GM18502 (cell line): Measurements from ENCODE around the gene BIK.
A peak's percentile ranks its signal among the peaks of the same experiment; 100 is the strongest.
"Not testable (repeated sequence)": the region's sequence is repeated elsewhere in the genome, so short reads cannot be mapped to it uniquely, and the experiment has no call there.

ENCODE experiments used
- ATAC-seq: cut with Tn5 transposase; IDR thresholded peaks from one replicate; pipeline ENCODE4 v1.9.1; 2021; ENCODE audit warnings: mild to moderate bottlenecking; ENCODE audit not compliant: unreplicated experiment, poor library complexity

The BIK gene

DNA sequence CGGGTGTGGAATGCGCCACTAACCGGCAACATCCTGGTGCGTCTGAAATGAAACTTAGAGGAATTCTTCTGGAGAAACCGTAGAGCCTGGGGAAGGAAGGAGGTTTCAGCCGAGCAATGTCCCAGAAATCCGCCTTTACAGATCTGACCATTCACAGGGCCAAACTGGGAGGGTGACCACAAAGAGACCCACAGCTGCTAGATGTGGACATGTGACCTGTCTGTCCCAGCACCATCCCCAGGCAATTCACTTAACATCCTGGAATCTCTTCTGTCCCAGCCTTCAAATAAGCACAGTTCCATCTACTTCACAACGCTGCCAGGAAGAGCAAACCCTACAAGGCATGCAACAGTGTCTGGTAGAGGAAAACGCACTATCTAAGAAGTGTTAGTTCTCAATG, 22.9 kb downstream of the BIK start:
- no peak for ATAC-seq

DNA sequence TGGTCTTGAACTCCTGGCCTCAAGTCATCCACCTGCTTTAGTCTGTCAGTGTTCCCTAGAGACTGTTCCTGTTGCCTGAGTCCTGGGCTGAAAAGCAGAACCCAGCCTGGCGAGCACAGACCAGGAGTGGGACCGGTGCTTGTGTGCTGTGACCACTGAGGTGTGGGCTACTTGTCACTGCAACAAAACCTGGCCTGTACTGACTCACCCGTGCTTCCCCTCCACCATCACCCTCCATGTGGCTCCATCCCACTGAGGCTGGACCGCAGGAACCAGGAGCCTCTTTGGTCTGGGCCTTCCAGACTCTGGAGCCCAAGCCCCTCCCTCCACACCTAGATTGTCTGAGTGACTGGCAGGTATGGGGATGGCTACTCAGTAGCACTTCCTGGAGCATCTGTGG, 24.0 kb downstream of the BIK start:
- no peak for ATAC-seq

DNA sequence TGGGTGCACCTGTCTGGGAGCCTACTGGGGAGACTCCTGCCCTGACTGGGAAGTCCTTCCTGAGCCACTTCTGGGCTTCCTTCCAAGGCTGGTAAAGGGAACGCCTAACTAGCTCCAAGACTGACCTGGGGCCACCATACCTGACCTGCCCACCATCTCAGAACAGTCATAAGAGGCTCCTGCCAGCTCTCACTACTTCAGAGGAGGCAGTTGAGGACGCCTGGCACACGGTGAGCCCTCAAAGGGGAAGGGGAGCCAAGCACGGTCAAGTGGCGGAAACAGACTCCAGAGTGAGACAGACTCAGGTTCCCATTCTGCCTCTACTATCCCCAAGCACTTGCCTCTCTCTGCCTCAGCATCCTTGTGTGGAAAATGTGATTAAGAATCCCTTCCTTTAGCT, 25.0 kb downstream of the BIK start:
- ATAC-seq: no peak

DNA sequence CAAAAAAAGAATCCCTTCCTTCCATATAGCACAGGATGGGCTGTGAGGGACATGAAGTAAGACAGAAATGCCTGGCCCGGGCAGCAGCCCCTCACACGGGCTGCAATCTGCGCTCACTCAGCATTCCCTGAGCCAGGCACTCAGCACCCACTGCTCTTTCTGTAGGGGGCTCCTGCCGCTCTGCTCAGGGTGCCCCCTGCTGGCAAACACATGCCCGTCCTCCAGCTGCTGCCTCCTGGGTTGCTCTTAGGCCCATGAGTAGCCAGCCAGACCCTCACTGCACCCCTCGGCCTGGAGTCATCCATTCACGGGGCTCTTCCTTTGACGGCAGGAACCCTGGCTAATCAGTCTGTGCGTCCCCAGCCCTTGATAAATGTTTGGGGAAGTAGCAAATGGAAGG, 25.7 kb downstream of the BIK start:
- ATAC-seq: no peak

DNA sequence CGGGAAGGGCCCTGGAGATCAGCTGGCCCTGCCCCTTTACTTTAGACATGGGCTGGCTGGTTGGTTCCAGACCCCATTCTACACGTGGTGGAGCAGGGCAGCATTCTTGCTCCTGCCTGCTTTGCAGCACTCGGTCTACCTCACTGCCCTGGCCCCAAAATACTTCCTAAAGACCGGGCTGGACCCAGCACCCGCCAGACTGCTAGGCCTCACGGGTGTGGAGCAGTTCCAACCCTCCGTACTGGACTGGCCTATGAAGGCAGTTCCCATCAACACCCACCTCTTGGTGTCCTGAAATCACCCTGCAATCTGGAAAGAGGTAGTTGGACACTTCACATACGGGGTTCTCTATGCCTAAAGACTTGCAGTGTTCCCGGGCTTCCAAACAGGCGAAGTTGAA, 26.3 kb downstream of the BIK start:
- no peak for ATAC-seq

DNA sequence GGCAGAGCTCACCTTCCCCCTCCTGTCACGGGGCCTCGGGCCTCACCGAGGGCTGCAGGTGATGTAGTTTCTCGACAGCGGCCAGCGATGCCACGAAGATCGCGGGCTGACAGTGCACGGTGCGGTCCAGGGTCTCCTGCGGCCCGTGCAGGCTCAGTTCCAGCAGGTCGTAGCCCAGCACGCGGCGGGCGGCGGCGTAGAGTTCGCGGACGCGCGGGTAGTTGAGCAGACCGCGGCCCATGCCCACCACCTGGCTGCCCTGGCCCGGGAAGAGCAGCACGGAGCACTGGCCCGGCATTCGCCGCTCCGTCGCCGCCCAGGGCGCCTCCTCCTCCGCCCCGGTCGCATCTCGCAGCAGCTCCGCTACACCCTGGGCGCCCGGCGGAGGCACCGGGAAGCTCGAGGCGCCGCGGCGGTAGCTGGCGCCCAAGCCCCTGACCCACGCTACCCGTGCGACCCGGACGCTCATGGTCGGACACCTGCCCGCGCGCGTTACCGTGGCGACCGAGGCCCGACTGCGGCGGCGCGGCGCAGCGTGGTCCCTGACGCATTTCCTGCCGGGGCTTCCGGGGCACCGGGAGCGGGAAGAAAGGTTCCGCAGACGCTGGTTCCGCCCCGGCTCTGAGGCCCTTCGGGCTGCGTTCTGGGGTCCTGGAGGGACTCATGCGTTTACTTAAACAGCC, 32.5 kb downstream of the BIK start, which contains the start of gene MCAT:
Gene MCAT (minus strand): TSS at position 519 of the 683 bp plus-strand sequence. CDS start 50 bp downstream, at position 469.
- ATAC-seq: peak; percentile 83

DNA sequence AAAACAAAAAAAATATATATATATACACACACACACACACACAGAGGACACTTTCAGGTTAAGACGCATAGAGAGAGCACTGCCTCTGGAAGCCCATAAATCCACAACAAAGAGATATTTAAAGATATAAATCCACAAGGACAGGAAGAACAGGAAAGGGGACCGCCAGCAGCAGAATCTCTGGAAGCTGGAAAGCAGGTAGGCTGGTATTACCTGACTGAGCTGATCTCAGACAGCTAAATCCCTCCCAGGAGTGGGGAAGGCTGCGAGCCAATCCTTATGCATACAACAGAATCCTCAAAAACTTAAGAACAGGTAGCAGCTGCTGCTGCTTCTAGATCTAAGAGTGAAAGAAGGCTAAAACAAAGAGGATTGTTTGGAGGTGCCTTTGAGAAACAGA, 34.4 kb downstream of the BIK start:
- no peak for ATAC-seq

DNA sequence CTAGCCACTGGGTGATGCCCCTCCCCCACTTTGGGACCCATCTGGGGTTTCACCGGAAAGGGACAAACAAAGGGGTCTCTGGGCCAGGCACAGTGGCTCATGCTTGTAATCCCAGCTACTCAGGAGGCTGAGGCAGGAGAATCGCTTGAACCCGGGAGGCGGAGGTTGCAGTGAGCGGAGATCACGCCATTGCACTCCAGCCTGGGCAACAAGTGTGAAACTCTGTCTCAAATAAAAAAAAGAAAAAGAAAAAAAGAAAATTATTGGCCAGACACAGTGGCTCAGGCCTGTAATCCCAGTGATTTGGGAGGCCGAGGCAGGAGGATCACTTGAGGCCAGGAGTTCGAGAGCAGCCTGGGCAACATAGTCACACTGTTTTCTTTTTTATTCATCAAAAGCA, 34.8 kb downstream of the BIK start:
- ATAC-seq: not testable (repeated sequence)

DNA sequence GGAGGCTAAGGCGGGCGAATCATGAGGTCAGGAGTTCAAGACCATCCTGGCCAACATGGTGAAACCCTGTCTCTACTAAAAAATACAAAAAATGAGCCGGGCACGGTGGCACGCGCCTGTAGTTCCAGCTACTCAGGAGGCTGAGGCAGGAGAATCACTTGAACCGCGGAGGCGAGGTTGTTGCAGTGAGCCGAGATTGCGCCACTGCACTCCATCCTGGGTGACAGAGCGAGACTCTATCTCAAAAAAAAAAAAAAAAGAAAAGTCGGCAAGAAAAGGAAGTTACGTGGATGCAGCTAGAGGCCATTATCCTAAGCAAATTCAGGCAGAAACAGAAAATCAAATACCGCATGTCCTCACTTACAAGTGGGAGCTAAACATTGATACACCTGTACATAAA, 35.8 kb downstream of the BIK start:
- not testable (repeated sequence) for ATAC-seq

DNA sequence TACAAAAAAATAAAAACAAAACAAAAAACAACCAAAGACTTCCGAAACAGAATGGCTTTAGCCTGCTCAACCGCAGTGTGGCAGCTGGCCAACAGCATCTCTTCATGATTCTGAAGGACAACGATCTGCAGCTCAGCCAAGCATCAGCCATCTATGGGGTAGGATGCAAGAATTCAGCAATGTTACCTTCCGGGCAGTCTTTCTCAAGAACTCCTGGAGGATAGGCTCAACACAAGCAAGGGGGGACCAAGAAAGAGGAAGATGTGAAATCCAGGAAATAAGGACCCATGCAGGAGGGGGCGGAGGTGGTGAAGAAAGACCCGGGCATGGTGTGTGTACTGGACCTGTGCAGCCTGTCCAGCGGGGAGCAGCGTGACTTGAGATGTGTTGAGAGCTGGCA, 37.3 kb downstream of the BIK start:
- ATAC-seq: no peak

DNA sequence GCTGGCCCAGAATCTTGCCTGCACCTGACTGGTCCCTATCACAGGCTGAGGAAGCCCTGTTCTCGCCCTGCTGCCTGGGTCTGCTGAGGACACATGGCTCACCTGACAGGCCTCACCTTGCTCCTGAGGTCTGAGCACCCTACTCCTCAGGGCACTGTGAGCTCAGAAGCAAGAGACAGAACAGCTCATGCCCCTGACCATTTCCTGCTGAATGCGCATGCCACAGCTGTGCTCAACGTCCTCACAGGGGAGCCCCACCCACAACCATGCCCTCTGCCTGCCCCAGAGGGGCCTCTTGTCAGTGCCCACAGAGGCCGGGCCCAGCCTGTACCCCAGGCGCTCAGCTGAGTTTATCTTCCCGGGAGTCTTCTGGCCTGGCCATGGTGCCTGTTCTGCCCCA, 38.0 kb downstream of the BIK start:
- no peak for ATAC-seq

DNA sequence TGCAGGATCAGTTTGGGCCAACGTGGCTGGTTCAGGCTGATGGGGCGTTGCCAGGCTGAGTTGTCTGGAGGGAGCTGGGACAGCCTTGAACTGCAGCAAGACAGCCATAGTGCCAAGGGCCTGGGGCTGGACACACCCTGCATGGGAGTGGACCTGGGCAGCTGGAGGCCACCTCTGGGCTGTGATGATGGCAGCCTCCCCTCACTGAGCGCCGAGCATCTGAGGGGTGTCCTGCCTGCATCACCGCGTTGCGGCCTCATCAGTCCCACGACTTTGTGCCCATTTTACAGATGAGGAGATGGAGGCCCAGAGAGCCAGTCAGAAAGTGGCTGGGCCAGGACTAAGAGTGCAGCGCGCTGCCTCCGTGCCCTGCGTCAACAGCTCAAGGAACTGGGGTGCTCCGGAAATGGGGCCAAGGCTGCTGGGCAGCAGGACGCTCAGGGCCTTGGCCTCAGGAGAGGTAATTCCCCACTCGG, 40.2 kb downstream of the BIK start:
- no peak for ATAC-seq

DNA sequence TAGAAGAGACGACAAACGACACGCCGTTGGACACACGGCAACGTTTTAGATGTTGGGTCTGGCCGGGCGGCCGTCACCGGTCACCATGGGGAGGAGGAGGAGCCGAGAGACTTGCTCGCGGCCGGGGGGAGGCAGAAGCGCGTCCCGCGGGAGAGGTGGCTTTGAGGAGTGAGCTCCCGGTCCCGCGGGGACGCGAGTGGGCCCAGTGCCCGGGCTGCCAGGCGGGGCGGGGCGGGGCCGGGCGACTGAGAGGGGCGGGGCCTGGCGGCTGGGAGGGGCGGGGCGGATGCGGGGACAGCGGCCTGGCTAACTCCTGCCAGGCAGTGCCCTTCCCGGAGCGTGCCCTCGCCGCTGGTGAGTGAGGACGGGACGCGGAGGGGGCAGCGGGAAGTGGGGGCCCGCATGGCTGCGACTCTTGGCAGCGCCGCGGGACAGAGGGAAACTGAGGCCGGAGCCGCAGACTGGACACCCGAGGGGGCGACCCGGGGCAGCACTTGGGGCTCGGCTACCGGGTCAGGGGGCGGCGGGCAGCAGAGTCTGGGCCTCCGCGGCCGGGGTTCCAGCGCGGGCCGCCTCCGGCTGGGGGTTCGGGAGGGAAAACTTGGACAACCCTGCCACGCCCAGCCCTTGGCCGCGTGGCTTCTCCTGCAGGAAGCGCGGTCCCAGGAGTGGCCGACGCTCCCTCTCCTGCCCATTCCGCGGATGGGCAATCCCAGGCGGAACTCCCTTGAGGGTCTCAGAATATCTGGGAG, 40.9 kb downstream of the BIK start, which contains the start of gene TSPO:
Gene TSPO (plus strand): TSS at position 309 of the 752 bp plus-strand sequence. CDS start 7,680 bp downstream, outside the sequence.
- ATAC-seq: no peak

DNA sequence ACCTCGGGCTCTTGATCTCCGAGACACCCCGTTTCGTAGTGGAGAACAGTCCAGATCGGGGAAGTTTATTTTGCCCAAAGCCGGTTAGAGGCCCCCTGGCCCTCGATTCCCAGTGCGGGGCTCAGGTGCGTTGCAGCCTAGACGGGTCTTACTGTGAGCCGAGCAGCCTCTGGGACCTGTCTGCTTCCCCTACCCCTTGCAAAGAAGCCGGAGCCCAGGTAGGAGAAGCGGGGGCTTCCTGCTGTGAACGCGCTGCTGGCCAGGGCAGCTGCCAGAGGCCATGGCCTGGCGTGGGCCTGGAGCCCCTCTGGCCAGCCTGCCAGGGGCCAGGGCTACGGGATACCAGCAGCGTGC, 41.4 kb downstream of the BIK start:
- no peak for ATAC-seq

DNA sequence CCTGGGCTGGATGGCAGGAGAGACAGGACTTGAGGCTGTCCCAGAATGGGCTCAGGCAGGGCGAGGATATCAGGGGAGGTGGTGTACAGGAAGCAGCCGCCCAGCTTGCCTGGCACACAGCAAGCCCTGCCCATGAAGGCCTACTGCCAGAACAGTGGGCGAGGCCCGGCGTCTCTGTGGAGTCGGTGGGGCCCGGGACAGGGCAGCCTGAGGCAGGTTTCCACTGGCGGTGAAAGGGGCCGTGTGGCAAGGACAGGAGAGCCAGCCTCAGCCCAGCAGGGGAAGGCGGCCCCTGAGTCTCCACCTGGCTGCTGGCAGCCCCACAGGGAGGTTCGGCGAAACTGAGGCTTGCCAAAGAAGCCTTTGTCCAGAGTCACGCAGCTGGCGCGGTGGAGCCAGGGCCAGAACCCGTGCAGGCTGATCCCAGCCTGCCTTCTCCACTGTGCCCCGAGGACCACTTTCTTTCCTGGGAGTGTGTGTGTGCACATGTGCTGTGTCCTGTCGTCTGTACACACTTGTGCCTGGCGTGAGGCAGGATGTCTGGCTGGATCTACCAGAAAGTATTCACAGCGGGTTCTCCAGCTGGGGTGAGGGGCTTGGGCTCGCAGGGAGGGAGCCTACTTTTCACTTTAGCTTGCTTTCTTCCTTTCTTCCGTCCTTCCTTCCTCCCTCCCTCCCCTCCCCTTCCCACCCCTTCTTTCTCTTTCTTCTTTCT, 42.0 kb downstream of the BIK start:
- ATAC-seq: no peak

DNA sequence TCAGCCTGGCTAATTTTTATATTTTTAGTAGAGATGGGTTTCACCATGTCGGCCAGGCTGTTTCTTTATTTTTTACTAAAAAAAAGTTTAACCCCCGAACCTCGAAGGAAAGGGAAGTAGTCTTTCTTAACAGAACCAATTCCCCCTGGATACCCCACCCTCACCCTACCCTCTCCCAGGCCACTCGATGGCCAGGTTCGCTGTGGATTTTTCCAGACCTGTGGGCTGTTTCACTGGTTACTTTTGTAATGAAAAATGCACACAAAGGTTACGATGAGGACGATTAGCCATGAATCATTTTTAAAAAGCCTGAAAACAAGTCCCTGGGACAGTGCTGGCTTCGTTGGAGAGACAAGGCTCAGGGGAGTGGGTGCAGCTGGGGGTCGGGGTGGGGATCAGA, 43.3 kb downstream of the BIK start:
- ATAC-seq: no peak

DNA sequence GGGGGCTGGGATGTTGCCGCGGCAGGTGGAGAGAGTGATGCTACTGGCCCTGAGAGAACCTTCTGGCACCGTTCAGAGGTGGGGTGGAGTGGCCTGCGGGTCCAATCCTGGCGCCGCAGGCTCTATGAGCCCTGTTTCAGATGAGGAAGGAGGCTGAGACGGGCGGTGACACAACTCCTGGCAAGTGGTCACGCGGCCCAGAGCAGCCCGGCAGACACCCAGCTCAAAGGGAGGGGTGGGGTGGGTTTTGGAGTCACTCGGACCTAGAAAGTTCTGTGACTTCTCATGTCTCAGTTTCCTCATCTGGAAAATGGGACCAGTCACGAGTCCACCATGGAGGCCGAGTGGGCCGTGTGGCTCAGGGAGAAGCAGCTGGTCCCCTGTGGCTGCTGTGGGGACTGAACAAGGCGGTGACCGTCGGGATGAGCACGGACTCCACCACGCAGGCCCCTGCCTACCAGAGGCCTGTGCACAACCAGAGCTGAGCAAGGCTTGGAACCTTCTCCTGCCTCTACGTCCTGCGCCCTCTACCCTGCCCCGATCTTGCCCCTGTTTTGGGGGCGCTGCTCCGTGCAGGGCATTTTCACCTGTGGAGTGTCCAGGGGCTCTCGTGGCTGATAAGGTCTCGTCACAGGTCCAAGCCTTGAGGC, 44.5 kb downstream of the BIK start:
- ATAC-seq: no peak

DNA sequence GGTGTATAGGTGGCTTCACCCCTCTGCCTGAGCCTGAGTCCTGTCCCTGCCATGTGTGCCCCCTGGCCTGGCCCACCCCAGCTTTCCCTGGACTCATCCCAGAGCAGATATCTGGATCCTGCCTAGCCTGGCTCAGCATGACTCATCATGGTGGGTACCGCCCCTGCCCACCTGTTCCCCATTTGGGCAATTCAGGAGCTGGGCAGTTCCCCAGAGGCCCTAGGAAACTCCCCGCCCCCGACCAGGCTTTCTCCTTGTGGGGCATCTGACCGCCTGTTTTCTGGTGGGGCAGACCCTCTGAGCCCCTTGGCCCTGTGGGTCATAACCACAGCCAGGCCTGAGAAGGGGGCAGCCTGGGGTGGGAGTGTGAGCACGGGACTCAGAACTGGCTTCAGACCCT, 45.2 kb downstream of the BIK start:
- ATAC-seq: no peak

DNA sequence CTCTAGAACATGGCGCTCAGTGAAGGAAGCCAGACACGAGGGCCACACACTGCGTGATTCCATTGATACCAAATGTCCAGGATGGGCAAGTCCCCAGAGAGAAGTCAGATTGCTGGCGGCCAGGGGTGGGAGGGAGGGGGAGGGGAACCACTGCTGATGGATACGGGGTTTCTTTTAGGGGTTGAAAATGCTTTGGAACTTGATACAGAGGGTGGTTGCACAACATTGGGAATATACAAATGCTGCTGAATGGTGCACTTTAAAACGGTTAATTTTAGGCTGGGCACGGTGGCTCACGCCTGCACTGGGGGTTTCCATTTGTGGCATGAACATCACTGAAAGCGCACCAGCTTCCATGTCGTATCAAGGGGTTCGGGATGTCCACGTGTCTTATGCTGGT, 45.9 kb downstream of the BIK start:
- ATAC-seq: no peak

DNA sequence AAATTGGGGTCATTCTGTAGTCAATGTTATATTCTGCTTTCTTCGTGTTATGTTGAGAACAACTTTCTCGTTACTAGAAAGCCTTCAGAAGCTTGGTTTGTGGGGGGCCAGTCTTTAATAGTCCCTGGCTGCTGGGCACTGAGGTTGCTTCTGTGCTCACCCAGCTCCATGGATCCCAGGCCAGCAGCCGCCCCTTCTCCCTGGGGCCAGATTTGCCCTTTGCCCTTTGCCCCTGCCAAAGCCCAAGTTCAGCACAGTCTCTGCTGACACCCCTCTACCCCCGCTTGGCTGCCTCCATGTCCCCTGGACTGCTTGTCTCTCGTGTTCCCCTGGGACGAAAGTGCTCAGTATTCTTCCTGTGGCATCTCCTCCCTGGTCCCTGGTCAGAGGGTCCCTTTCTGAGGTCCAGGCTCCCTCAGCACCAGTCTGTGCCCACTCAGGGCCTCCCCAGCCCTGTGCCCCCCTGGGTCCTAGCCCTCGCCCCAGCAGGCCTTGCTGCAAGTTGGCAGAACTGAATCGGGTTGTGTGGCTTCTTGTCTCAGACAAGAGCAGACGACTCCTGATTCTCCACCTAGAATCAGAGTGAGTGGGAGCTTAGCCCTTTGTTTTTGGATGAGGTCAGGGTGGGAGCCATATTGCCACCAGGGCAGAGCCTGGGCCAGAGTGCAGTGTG, 47.5 kb downstream of the BIK start:
- no peak for ATAC-seq
